HG03457 (cell line): ENCODE measurements around the gene TTC8.
"Not testable (repeated sequence)": the region's sequence is repeated elsewhere in the genome, so short reads cannot be mapped to it uniquely, and the experiment has no call there.

Experiments
- ATAC-seq: cut with Tn5 transposase; IDR thresholded peaks from one replicate; pipeline ENCODE4 v1.9.1; 2021; ENCODE audit warnings: moderate number of reproducible peaks; ENCODE audit not compliant: unreplicated experiment

Gene TTC8

GRCh38 chr14:88823968-88824313 is 510 bp upstream of the TTC8 start:
- ATAC-seq: peak; percentile 4

- ATAC-seq: no peak
Observed at GRCh38 chr14:88825078-88825458, 617 bp downstream of the TTC8 start.

- no peak for ATAC-seq
Observed at GRCh38 chr14:88825503-88825902, 1.1 kb downstream of the TTC8 start.

GRCh38 chr14:88829188-88829587 is 4.7 kb downstream of the TTC8 start:
- ATAC-seq: no peak

- no peak for ATAC-seq
Observed at GRCh38 chr14:88829685-88830302, 5.3 kb downstream of the TTC8 start.

GRCh38 chr14:88831284-88831683 is 6.8 kb downstream of the TTC8 start:
- no peak for ATAC-seq

- ATAC-seq: no peak
Observed at GRCh38 chr14:88834883-88835431, 10.5 kb downstream of the TTC8 start.

GRCh38 chr14:88835661-88836060 is 11.2 kb downstream of the TTC8 start:
- no peak for ATAC-seq

- no peak for ATAC-seq
Observed at GRCh38 chr14:88837495-88837894, 13.0 kb downstream of the TTC8 start.

- ATAC-seq: no peak
Observed at GRCh38 chr14:88838015-88838414, 13.6 kb downstream of the TTC8 start.

GRCh38 chr14:88840926-88841325 is 16.5 kb downstream of the TTC8 start:
- no peak for ATAC-seq

- ATAC-seq: no peak
Observed at GRCh38 chr14:88841741-88842140, 17.3 kb downstream of the TTC8 start.

GRCh38 chr14:88842414-88842813 is 18.0 kb downstream of the TTC8 start:
- ATAC-seq: no peak

- ATAC-seq: no peak
Observed at GRCh38 chr14:88844980-88845491, 20.6 kb downstream of the TTC8 start.

GRCh38 chr14:88848571-88848970 is 24.1 kb downstream of the TTC8 start:
- ATAC-seq: no peak

GRCh38 chr14:88849716-88850115 is 25.3 kb downstream of the TTC8 start:
- no peak for ATAC-seq

GRCh38 chr14:88851587-88851986 is 27.1 kb downstream of the TTC8 start:
- ATAC-seq: no peak

- no peak for ATAC-seq
Observed at GRCh38 chr14:88852632-88853031, 28.2 kb downstream of the TTC8 start.

GRCh38 chr14:88853129-88853528 is 28.7 kb downstream of the TTC8 start:
- no peak for ATAC-seq

- no peak for ATAC-seq
Observed at GRCh38 chr14:88856786-88857366, 32.4 kb downstream of the TTC8 start.

GRCh38 chr14:88857861-88858260 is 33.4 kb downstream of the TTC8 start:
- not testable (repeated sequence) for ATAC-seq

GRCh38 chr14:88859118-88859517 is 34.7 kb downstream of the TTC8 start:
- ATAC-seq: not testable (repeated sequence)

GRCh38 chr14:88863167-88863566 is 38.7 kb downstream of the TTC8 start:
- ATAC-seq: no peak
